ENCODE data around the gene ICAM1. TPM values are rescaled to one million over a fixed set of nuclear protein-coding genes. Genes with fewer than 3 reads are reported as not detected.

ICAM1 gene
- total and polyA plus RNA-seq, 2 of the 13 experiments (the other 11 are each of a cell fraction or from before 2014, with no cell fraction given): 37.9 to 98.4 TPM

DNA sequence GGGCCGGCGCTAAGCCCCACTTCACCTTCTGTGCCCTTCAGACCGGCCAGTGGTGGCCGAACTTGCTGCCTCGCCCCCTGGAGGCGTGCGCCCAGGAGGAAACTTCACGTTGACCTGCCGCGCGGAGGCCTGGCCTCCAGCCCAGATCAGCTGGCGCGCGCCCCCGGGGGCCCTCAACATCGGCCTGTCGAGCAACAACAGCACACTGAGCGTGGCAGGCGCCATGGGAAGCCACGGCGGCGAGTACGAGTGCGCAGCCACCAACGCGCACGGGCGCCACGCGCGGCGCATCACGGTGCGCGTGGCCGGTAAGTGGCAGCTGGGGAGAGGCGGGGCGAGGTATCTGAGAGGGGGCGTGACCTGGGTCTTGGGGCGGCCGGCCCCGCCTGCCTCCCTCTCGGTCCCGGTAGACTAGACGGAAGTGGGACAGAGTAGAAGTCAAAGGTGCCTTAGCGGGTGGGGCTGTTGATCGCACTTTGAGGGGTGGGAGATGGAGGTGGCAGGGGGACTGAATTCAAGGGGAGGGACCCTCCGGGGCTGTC, 24.5 kb downstream of the ICAM1 start (continued):
- TF ChIP-seq, protein P1, sequence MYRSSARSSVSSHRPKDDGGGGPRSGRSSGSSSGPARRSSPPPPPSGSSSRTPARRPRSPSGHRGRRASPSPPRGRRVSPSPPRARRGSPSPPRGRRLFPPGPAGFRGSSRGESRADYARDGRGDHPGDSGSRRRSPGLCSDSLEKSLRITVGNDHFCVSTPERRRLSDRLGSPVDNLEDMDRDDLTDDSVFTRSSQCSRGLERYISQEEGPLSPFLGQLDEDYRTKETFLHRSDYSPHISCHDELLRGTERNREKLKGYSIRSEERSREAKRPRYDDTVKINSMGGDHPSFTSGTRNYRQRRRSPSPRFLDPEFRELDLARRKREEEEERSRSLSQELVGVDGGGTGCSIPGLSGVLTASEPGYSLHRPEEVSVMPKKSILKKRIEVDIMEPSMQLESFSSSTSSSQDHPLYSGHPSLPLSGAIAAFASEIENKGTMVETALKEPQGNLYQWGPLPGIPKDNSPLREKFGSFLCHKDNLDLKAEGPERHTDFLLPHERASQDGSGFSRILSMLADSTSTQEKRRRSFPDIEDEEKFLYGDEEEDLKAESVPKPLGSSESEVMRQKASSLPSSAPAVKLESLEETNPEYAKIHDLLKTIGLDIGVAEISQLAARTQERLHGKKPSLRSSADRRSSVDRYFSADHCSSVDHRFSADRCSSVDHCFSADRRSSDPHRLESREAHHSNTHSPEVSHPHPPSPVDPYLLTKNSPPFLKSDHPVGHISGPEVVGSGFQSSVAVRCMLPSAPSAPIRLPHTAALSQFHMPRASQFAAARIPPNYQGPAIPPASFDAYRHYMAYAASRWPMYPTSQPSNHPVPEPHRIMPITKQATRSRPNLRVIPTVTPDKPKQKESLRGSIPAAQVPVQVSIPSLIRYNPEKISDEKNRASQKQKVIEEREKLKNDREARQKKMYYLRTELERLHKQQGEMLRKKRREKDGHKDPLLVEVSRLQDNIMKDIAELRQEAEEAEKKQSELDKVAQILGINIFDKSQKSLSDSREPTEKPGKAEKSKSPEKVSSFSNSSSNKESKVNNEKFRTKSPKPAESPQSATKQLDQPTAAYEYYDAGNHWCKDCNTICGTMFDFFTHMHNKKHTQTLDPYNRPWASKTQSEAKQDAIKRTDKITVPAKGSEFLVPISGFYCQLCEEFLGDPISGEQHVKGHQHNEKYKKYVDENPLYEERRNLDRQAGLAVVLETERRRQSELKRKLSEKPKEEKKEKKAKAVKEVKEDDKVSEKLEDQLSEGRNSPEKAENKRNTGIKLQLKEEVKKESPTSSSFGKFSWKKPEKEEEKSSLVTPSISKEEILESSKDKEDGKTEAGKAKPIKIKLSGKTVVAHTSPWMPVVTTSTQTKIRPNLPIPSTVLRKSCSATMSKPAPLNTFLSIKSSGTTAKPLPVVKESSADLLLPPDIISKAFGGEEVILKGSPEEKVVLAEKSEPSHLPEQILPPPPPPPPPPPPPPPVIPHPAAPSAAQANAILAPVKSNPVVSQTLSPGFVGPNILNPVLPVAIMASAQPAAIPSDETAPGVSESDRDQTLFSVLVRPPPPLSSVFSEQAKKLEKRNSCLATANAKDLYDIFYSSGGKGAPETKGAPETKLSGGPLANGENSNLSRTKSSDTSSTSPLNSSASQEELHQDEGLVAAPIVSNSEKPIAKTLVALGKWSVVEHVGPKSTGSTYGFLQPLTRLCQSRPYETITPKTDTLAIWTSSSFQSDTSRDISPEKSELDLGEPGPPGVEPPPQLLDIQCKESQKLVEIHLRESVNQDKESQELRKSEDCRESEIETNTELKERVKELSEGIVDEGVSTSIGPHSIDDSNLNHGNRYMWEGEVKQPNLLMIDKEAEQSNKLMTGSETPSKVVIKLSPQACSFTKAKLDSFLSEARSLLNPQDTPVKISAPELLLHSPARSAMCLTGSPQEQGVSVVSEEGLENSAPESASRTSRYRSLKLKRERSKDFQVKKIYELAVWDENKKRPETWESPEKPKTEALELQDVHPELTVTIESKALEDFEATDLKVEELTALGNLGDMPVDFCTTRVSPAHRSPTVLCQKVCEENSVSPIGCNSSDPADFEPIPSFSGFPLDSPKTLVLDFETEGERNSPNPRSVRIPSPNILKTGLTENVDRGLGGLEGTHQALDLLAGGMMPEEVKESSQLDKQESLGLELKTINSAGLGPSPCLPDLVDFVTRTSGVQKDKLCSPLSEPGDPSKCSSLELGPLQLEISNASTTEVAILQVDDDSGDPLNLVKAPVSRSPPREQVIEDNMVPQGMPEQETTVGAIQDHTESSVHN (CRISPR knock-in tag; IDR thresholded peaks at IDR 0.05): no peak
- TF ChIP-seq ZNF619 (CRISPR knock-in tag; IDR thresholded peaks at IDR 0.05) (no peak), NCOR1 (IDR thresholded peaks at IDR 0.05; ENCODE audit: borderline replicate concordance, low read length) (no peak)

All from HepG2 (cell line).